ES-I3 (cell line): ENCODE data around the gene ATP2B2.
"Not testable (repeated sequence)": the region's sequence is repeated elsewhere in the genome, so short reads cannot be mapped to it uniquely, and the experiment has no call there.

ENCODE experiments used
- H3K36me3 ChIP-seq: 2 replicates; pipeline ENCODE4 v1.6.1; 2013; ENCODE audit warnings: mild to moderate bottlenecking, low read length, control low read depth, moderate library complexity; ENCODE audit not compliant: insufficient read depth
- H3K4me1 ChIP-seq: 2 replicates; pipeline ENCODE4 v1.6.1; 2013; ENCODE audit warnings: mild to moderate bottlenecking, control low read depth, low read length; ENCODE audit not compliant: insufficient read depth
- H3K9ac ChIP-seq: 2 replicates; pipeline ENCODE4 v1.6.1; 2013; ENCODE audit warnings: low read depth, mild to moderate bottlenecking, low read length, moderate library complexity
- H3K9me3 ChIP-seq: 2 replicates; pipeline ENCODE4 v1.6.1; 2013; ENCODE audit warnings: mild to moderate bottlenecking, low read length, moderate library complexity; ENCODE audit not compliant: control insufficient read depth, insufficient read depth

The ATP2B2 gene

GRCh38 chr3:10546181-10546624 lies 40.8 kb upstream of the ATP2B2 start:
- H3K36me3 ChIP-seq, result no peaks in the 10 kb centered on the region
- no peaks in the 10 kb centered on the region for H3K9me3 ChIP-seq
- H3K4me1 ChIP-seq, result no peaks in the 10 kb centered on the region

GRCh38 chr3:10542518-10542917 lies 37.1 kb upstream of the ATP2B2 start:
- Histone ChIP-seq H3K36me3 (no peaks in the 10 kb centered on the region), H3K9ac (no peak overlapping the region), H3K9me3 (no peaks in the 10 kb centered on the region), H3K4me1 (no peaks in the 10 kb centered on the region)

More at GRCh38 chr3:10546181-10546624, 40.8 kb upstream of the ATP2B2 start:
- H3K9ac ChIP-seq, result no peak overlapping the region

- H3K36me3 ChIP-seq, H3K9me3 ChIP-seq, H3K4me1 ChIP-seq: not testable (repeated sequence)
These were observed 35.0 kb upstream of the ATP2B2 start for GRCh38 chr3:10540347-10540746.

GRCh38 chr3:10534066-10534465 lies 28.7 kb upstream of the ATP2B2 start:
- H3K4me1 ChIP-seq, result peaks cover 8% of the 10 kb centered on the region; the same call in 1 of the 2 replicates
- H3K9me3 ChIP-seq, result no peaks in the 10 kb centered on the region
- no peaks in the 10 kb centered on the region for H3K36me3 ChIP-seq
- H3K9ac ChIP-seq, result no peak overlapping the region

More at GRCh38 chr3:10540347-10540746, 35.0 kb upstream of the ATP2B2 start:
- not testable (repeated sequence) for H3K9ac ChIP-seq

- Histone ChIP-seq H3K9ac (no peak overlapping the region), H3K4me1 (peaks cover 8% of the 10 kb centered on the region; the same call in 1 of the 2 replicates), H3K36me3 (no peaks in the 10 kb centered on the region), H3K9me3 (no peaks in the 10 kb centered on the region)
These were observed 28.3 kb upstream of the ATP2B2 start for GRCh38 chr3:10533737-10534023.

- Histone ChIP-seq H3K4me1 (peaks cover 8% of the 10 kb centered on the region; the same call in 1 of the 2 replicates), H3K9me3 (no peaks in the 10 kb centered on the region), H3K36me3 (no peaks in the 10 kb centered on the region), H3K9ac (no peak overlapping the region)
These were observed 27.8 kb upstream of the ATP2B2 start for GRCh38 chr3:10532939-10533736.

GRCh38 chr3:10531031-10531430 lies 25.6 kb upstream of the ATP2B2 start:
- H3K9ac ChIP-seq, result no peak overlapping the region
- H3K4me1 ChIP-seq, result peaks cover 8% of the 10 kb centered on the region; the same call in 1 of the 2 replicates
- H3K9me3 ChIP-seq, result no peaks in the 10 kb centered on the region
- H3K36me3 ChIP-seq, result no peaks in the 10 kb centered on the region

GRCh38 chr3:10530241-10530640 lies 24.9 kb upstream of the ATP2B2 start:
- H3K36me3 ChIP-seq, result no peaks in the 10 kb centered on the region
- no peak overlapping the region for H3K9ac ChIP-seq
- peaks cover 8% of the 10 kb centered on the region; the same call in 1 of the 2 replicates for H3K4me1 ChIP-seq
- H3K9me3 ChIP-seq, result no peaks in the 10 kb centered on the region

GRCh38 chr3:10529809-10530208 lies 24.4 kb upstream of the ATP2B2 start:
- Histone ChIP-seq H3K4me1 (peaks cover 8% of the 10 kb centered on the region; the same call in 1 of the 2 replicates), H3K36me3 (no peaks in the 10 kb centered on the region), H3K9me3 (no peaks in the 10 kb centered on the region), H3K9ac (no peak overlapping the region)

GRCh38 chr3:10528046-10528445 lies 22.7 kb upstream of the ATP2B2 start:
- Histone ChIP-seq H3K9ac (no peak overlapping the region), H3K36me3 (no peaks in the 10 kb centered on the region), H3K9me3 (no peaks in the 10 kb centered on the region), H3K4me1 (peaks cover 8% of the 10 kb centered on the region; the same call in 1 of the 2 replicates)

- Histone ChIP-seq H3K9me3 (no peaks in the 10 kb centered on the region), H3K36me3 (no peaks in the 10 kb centered on the region), H3K9ac (no peak overlapping the region), H3K4me1 (peaks cover 8% of the 10 kb centered on the region; the same call in 1 of the 2 replicates)
These were observed 22.1 kb upstream of the ATP2B2 start for GRCh38 chr3:10527295-10528001.

GRCh38 chr3:10526366-10526765 lies 21.0 kb upstream of the ATP2B2 start:
- no peaks in the 10 kb centered on the region for H3K9me3 ChIP-seq
- H3K9ac ChIP-seq, result no peak overlapping the region
- peaks cover 8% of the 10 kb centered on the region; the same call in 1 of the 2 replicates for H3K4me1 ChIP-seq
- H3K36me3 ChIP-seq, result no peaks in the 10 kb centered on the region

GRCh38 chr3:10524799-10525301 lies 19.5 kb upstream of the ATP2B2 start:
- Histone ChIP-seq H3K9ac (no peak overlapping the region), H3K36me3 (no peaks in the 10 kb centered on the region)

GRCh38 chr3:10524270-10524669 lies 18.9 kb upstream of the ATP2B2 start:
- H3K9me3 ChIP-seq, result no peaks in the 10 kb centered on the region

More at GRCh38 chr3:10524799-10525301, 19.5 kb upstream of the ATP2B2 start:
- Histone ChIP-seq H3K4me1 (no peaks in the 10 kb centered on the region), H3K9me3 (no peaks in the 10 kb centered on the region)

More at GRCh38 chr3:10524270-10524669, 18.9 kb upstream of the ATP2B2 start:
- Histone ChIP-seq H3K9ac (no peak overlapping the region), H3K36me3 (no peaks in the 10 kb centered on the region), H3K4me1 (no peaks in the 10 kb centered on the region)
